SK-N-DZ (cell line): ENCODE results near the gene RIGI. TPM values are rescaled to one million over a fixed set of nuclear protein-coding genes. Genes with fewer than 3 reads are reported as not detected.
A peak's percentile ranks its signal among the peaks of the same experiment; 100 is the strongest.
"Not testable (repeated sequence)": the region's sequence is repeated elsewhere in the genome, so short reads cannot be mapped to it uniquely, and the experiment has no call there.

Experiments used
- DNase-seq: peaks from one replicate; pipeline ENCODE4 v3.0.0-alpha.2; 2015; ENCODE audit warnings: low spot score
- polyA plus RNA-seq, 2 experiments: library from polyadenylated mRNA; depleted of rRNA; stranded (reverse); fragments of >200 nt; gene quantifications; 2 replicates each; pipeline ENCODE4 v1.2.3, GENCODE V29; 2014

Gene RIGI
- polyA plus RNA-seq (2014; cell fraction: cytosol; rRNA removed), result 0.17 and 0.29 TPM in 2 replicates
- 0.15 and 1.1 TPM in 2 replicates for polyA plus RNA-seq (2014; cell fraction: nucleus; rRNA removed)

DNA sequence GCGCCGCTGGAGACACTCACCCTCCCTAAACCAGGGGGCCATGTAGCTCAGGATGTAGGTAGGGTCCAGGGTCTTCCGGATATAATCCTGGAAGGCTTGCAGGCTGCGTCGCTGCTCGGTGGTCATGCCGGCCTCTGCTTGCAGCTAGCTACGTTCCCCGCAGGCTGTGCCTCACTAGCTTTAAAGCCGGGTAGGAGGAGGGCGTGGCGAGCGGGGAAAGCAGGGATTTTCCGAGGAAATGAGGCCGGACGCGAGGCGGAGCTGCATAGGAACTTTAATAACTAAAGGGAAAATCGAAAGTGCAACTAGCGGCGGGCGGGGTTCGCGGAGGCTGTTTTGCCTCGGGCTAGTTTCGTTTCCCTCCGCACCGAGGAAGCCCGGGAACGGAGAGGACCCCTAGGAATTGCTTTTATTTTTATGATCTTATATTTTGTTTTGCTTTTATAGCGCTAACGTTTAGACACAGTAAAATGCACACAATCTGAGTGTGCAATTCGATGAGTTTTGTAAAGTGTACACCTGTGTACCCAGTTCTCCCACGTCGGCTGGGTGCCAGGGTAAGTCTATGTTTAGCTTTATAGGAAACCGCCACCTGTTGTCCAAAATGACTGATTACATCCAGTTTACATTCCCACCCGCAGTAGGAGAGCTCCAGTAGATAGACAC, at the start of gene RIGI:
TSS of gene RIGI (minus strand) at position 156 of the 666 bp plus-strand sequence. CDS start at position 126, 30 bp downstream.
- DNase-seq, result peak; percentile 59

DNA sequence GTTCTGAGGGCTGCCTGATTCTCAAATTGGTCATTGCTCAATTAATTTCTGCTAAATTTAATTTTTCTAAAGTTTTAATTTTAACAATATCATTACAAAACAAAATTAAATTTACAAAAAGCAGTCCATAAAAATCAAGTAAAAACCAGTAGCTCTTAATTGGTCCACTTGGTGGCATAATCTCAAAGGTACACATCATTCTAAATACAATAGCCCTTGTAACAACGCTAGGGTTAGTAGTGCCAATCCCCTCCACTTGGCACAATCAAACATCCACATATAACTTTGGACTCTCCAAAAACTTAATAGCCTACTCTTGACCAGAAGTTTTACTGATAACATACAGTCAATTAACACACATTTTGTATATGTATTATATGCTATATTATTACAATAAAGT, 48.9 kb upstream of the RIGI start:
- no peak for DNase-seq

DNA sequence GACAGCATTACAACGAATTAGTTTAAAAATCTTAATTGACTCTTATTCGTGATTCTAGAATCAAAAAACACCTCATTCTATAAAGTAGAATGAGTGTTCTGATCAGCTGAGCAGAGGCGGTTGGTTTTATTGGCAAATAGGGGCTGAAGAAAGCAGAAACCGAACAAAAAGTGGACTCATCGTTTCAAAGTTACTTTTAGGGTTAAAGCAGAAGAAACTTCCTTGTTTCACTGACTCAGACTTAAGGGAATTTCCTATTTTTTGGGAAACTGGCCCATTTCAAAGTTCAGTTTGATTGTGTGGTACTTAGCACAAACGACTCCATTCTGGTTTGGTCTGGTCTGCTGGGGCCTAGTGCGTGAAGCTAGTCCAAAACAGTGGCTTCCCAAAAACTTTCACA, 47.8 kb upstream of the RIGI start:
- no peak for DNase-seq

DNA sequence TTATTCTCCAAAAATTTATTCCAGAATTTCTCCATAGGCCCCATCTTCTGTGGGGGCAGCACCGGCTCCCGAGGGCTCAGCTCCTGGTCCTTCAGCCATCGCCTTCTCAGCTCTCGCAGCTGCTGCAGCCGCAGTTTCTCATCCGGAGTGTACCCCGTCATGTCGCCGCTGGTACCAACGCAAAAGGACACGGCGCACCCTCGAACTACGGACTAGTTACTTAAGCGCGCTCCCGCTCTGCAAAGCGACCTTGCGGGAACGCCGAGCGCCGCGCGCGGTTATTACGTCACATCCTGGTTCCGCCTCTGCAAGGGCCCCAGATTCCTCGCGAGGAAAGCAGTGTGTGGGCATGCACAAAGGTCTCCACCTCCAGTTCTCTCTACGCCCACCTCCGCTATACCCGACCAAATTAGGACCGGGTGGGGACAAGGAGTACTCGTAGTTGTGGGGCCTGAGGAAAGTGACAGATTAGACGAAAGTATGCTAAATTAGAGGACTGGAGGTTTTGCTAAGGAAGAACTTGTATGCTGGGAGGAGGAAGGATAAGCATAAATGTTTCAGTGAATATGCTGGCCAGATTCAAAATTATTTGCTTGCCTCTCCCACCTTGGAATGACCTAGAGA, 47.0 kb upstream of the RIGI start, which contains the start of gene NDUFB6:
TSS of gene NDUFB6 (minus strand) at position 260 of the 624 bp plus-strand sequence. CDS start at position 161, 99 bp downstream.
- peak; percentile 91 for DNase-seq

DNA sequence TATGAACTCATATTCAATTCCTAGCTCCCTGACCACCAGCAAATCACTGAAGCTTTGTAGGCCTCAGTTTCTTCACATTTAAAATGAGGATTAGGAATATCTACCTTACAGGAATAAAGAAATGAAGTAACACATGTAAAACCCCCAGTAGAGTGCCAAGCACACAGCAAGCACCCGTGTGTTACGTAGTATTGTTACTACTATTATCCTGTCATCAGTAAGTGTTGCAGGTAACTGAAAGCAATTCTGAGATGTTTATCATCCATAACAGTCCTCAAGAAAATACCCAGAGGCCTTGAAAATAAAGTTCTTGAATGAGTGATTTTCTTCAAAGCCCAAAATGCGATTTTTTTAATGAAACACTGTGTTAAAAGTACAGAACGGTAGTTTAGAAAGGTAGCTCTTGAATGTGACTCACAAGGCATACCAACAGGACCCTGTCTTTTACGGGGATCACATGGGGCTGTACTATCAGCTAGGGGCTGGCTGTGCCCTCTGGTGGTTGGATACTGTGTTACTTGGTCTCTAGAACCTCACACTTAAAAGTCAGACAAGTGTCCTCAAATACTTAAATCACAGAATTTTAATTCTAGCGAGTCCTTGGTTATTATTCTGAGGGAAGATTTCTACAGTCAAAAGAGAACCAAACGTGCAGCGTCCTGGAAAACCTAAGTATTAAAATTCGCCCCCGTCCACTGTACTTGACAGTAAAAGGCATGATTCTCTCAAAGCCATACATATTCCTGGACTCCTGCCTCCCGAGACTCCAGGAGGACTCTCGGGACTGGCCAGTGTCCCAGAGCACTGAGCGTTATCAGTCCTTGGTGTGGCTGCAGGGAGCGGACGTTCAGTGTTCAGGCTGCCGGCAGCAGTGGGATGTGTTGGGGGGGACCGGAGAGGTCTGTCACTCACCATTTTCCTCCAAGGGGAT, 46.2 kb upstream of the RIGI start:
- DNase-seq, result peak; percentile 74

DNA sequence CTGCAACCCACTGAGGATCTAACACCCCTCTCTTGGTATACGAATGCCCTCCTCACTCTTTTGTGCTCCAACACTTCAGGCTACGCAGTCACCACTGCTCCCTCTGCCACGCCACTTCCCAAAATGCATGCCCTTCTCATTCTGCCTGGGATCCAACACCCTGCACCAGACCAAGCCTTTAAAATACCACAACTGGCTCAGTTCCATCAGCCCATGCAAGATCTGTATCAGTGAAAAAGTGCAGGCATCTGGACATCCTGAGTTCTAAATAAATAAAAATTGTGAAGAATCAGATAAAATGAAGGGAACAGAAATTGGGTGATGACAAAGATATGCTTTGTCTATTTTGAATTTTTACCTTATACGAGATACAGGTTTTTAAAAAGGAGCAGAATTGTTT, 44.3 kb upstream of the RIGI start:
- no peak for DNase-seq

DNA sequence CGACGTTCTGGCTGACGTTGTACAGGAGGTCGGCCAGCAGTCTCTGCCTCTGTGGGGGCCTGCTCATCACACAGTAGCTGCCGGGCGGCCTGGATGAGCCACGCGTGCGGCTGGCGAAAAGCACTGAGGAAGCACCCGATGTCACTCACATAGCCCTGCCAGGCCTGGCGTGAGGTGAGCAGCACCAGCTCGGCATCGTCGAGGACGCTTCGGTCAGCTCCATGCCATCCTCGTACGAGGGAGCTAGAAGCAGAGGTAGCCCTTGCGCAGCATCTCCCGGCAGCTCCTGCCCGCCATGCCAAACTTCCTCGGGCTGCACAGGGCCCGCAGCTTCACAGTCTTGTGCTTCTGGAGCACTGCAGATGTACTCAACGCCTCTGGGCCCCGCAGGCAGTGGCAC, 40.8 kb upstream of the RIGI start:
- no peak for DNase-seq

DNA sequence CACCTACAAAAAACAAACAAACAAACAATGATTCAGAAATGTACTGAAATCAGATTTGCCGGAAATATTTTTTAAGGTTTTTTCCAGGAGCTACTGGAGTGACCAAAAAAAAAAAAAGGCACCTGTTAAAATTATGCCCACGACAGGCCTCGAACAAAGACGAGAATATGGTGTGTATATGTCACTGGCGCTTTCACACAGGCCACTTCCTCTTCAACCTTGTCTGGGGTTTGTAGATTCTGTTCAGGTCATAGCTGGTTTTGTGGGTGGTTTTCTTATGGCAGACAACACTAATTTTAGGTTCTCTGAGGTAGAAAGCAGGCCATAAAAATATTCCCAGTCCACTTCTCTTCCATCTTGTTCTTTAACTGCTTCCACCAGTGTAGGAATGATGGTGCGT, 40.0 kb upstream of the RIGI start:
- no peak for DNase-seq

DNA sequence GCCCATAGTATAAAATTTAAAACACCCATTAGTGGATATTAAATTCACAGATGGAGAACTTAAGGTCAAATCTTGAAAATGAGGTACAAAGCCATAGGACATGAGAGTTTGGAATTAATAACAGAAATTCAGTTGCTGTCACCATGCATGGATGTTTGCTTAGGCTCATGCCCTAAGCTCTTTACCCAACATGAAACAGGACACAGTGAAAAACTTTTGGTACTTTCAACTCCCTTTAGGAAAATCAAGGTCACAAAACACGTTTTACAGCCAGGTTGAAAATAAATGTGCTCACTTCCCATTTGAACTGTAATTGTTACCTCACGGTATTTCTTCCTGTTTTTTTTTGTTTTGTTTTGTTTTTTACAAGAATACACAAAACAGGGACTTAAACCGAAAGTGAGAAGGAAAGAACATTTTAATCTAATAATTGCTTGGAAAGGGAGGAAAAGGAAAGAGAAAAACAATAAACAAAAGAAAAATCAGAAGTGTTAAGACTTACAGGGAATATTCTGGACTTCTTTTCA, 32.5 kb upstream of the RIGI start:
- DNase-seq, result no peak

DNA sequence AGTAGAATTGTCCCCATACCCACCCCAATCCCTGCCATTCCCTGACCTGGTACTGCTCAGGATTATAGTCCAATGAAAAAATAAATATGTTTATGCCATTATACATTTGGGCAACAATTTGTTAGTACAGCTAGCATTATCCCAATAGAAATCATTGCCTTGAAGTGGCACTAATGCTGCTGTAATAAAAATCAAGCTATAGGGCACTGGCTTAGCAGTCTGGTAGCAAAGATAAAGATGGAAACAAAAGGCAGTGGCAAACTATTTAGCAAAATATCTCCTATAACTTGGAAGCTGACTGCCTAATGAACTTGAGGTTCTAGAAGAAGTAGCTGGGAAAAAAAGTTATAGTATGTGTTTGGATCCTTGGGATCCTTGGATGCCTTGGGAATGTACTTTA, 28.6 kb upstream of the RIGI start:
- no peak for DNase-seq

DNA sequence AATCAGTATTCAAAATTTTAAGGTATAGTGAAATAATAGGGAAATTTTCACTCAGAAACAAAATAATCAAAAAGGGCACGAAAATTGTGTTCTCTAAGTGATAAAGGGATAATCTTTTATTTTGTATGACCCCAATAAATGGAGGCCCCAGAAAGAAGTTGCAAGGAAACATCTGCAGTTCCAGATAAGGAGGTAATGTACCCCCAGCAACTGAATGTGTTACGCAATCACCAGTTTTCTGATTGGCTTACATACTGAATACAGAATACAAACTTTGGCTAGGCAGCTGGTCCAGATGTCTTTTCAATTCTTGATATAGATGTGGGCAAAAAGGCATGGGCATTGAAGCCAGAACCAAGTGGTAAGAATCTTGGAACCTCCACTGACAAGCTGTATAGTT, 28.1 kb upstream of the RIGI start:
- no peak for DNase-seq

DNA sequence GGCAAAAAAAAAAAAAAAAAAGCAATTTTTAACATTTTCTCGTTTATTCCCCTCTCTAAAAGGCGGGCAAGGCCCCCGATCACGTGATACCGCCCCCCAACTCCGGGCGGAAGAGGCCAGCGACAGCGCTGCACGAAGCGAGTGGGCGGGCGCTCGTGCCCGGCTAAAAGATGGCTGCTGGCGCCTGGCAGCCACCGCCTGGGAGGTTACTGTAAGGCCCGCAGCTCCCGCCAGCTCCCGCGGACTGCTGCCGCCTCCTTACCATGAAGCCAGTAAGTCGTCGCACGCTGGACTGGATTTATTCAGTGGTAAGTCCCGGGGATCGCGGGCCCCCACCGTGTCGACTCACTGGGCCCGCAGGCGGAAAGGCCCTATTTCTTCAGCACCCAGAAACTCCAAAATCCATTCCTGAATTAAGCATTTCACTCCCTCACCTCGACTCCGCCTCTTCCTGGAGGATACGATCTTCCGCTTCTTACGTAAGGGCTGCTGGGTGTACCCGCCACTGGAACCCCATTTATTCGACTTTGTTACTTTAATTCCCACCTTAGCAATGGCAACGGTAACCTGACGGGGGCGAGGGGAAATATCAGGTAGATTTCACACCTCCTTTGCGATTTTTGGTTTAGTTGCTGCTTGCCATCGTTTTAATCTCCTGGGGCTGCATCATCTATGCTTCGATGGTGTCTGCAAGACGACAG, 26.3 kb upstream of the RIGI start, which contains the start of the genes SMIM27 and TOPORS:
TSS of gene SMIM27 (plus strand) at position 156 of the 701 bp plus-strand sequence. CDS start at position 264, 108 bp downstream.
TSS of gene TOPORS (minus strand) at position 415 of the 701 bp plus-strand sequence. CDS start at position 265, 150 bp downstream.
- DNase-seq, result peak; percentile 87

DNA sequence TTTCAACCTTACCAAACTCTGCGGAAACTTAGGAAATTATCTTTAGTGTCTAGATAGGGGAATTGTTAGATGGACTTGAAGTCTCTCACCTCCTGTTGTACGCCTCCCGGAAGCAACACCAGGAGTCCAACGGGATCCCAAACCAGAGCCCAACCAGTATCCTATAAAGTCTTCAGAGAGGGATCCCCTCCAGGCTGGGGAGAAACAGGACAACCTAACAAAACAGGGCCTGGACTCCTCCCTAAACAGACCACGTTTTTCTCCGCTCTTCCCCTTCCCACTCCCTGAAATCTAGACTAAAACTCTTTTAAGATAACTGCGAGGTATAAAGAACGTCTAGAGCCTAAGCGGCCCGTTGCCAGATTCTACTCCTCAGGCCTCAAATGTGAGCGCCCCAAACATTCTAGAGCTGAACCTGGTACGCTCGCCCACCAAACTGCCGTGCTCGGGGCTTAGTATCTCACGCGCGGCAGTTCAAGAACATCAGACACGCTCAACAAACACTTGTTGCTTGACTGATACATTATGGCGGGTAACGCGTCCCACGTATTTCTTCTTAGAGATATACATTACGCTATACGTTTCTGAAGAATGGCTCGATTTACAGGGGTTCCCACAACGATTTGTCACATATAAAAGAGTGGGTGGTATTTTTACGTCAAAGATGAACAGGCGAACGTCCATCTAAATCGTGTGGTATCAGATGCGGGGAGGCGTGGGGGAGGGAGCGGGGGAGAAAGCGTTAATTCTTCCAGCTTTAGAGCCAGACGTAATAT, 25.5 kb upstream of the RIGI start:
- peak; percentile 31 for DNase-seq

DNA sequence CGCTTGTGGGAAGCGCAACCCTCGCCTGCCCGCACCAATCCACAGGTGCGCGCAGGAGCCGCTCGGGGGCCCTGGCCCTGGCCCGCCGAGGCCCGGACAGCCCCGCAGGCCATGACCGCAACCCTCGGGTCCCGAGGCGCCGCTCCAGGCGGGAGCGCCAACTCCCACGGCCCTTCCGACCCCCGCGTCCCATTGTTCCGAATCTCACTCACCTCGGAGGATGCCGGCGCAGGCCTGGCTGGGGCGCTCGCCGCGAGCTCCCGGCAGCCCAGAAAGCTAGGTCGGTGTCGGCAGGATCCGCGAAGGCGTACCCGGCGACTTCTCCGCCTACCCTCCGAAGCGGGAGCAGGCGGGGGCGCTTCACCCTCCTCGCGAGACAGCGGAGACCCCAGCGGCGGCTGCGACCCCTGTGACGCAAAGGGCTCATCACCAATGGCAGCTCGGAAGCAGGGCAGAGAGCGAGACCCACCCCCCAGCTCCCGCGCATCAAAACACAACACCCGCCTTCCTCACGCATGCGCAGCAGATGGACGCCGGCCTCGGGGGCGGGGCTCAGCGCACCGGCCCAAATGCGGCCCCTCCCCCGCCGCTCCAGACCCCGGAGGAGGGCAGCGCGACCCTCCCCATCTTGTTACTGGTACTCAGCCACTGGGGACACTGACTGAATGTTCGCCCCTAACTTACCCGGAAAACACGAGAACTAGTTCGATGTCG, 24.7 kb upstream of the RIGI start:
- peak; percentile 96 for DNase-seq

DNA sequence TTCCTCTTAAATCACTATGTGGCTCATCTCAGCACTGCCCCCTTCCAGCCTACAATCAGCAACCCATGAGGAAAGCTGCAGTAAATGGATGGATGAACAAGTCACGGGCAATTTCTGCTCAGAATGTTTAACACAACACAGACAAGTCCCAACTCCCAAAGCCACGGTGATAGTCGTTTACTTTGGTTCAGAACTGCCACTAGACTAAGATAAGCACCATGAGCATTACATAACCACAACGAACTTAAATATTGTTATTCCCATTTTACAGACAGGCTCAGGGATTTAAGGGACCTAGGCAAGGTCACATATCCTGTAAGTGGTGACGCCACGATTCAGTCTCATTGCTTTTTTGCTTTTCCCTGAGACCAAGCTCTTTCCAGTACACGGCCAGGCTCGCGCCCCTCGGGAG, 24.2 kb upstream of the RIGI start:
- DNase-seq, result peak; percentile 29

DNA sequence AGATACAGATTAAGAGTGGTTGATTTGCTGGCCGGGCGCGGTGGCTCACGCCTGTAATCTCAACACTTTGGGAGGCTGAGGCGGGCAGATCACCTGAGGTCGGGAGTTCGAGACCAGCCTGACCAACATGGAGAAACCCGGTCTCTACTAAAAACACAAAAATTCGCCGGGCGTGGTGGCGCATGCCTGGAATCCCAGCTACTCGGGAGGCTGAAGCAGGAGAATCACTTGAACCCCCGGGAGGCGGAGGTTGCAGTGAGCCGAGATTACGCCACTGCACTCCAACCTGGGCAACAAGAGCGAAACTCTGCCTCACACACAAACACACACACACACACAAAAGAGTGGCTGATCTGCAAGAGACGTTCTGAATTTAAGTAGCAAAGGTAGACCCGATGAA, 22.2 kb upstream of the RIGI start:
- DNase-seq, result not testable (repeated sequence)

DNA sequence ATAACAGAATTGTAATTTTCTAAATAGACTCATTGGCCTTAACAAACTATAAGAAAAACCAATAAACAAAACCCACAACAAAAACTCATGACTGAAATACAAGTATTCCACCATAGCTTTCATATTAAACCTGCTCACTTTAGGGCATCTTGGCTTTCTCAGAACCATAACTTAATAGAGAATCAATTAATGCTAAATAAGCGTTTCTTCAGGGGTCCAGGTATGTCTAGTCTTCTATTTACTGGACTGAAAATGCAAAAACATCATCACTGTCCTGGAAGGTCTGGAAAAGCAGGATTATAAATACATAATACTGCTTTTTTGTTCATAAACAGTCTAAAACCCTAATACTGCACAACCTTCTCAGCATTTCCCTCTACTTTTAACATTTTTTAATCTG, 19.9 kb upstream of the RIGI start:
- no peak for DNase-seq

DNA sequence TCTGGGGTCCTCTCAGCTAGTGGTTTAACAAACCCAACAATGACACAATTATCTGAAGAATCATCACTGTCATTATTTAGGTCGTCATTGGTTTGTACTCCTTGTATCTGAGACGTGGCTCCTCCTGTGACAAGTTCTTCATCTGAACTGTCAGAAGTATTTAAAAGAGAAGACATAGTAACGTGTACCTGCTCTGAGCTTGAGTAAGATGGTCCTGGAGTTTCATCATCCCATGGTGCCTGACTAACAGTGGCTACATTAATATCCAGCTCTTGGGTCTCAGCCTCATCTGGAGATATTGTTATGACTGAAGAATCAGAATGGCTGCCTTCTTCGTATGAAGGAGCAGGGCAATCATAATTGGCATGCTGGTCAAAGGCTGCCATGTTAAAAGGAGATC, 17.1 kb upstream of the RIGI start:
- no peak for DNase-seq

DNA sequence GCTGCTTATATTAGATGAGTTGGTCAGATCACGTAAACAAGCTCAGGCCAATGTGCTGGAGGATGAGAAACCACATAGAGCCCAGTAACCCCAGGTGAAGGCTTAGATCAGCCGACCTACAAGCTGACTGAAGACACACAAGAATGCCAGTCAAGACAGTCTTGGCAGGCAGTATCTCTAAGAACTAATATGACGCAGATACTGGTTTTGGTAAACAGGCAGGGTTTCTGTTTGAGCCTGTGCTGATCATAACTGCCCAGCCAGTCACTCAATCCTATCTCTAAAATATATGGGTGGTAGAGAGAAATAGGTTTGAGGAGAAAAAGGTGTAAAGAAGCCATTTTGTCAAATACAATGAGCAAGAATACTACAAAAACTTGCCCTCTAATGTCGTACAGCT, 7.8 kb upstream of the RIGI start:
- DNase-seq, result no peak
